GM18858 (cell line): Measurements from ENCODE around the gene CEP135.

Source experiments
- ATAC-seq: cut with Tn5 transposase; IDR thresholded peaks from one replicate; pipeline ENCODE4 v1.9.1; 2021; ENCODE audit not compliant: unreplicated experiment

CEP135 gene

GRCh38 chr4:56004235-56004634 is 55.5 kb downstream of the CEP135 start:
- no peak for ATAC-seq

DNA sequence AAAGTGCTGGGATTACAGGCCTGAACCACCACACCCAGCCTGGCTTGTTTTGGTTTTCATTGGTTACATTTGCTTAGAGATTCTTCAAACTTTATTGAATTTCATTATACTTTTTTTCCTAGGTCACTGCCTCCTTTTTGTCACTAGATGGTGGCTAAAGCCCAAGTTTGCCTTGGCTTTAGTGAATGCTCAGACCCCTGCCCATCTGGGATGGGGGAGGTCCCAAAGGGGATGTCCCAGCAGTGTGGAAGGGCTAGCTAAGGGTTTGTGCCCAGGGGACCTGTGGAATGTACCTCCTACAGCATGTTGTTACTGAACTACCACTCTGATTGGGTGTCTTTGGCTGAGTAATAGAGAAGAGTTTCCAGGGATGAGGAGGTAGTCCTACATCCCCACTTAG is 58.4 kb downstream of the CEP135 start:
- ATAC-seq, result no peak

DNA sequence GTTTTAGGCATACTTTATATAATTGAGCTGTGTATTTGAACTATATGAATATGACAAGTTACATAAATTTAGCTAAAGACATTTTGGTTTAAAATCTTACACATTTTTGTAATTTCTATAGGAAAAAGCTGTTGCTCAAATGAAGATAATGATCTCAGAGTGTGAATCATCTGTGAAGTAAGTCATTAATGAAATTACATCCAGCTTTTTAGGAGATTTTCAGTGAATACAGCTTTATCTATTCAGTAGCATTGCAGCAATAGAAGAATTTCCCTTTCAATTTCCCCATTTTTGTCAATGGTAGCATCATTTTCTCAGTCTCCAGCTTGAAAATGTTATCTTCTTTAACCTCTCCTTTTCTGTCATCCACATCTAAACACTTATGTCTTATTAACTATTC is 59.5 kb downstream of the CEP135 start:
- no peak for ATAC-seq

GRCh38 chr4:56026596-56026995 is 77.9 kb downstream of the CEP135 start:
- no peak for ATAC-seq

GRCh38 chr4:56028165-56028564 is 79.4 kb downstream of the CEP135 start:
- no peak for ATAC-seq

- no peak for ATAC-seq
Measured at GRCh38 chr4:56038487-56039162, 89.9 kb downstream of the CEP135 start.

- ATAC-seq, result no peak
Measured at GRCh38 chr4:56040842-56041241, 92.1 kb downstream of the CEP135 start.

DNA sequence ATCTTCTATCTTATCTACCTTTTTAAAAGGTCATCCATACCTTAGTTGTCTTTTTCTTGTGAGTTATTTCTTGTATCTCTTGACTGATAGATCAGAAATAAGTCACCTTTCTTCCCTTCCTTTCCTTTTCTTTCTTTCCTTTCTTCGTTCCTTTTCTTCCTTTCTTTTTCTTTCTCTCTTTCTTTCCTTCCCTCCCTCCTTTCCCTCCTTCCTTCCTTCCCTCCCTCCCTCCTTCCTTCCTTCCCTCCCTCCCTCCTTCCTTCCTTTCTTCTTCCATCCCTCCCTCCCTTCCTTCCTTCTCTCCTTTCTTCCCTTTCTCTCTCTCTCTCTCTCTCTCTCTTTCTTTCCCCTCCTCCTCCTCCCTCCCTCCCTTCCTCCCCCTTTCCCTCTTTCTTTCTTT is 93.5 kb downstream of the CEP135 start:
- no peak for ATAC-seq

DNA sequence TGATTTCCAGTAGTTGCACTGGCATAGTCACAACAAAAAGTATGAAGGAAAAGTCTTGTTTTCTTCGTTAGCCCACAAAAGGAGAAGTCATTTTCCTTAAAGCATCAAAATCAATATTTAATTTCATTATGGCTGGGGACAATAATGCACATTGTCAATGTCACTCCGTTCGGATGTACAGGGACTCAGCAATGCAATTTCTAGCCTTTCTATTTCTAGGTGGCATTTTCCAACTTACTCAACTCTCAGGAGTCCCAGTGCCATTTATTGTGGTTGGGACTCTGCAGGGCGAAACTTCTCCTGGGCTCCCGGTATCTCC is 99.6 kb downstream of the CEP135 start:
- ATAC-seq, result no peak

GRCh38 chr4:56048702-56049431 is 100.1 kb downstream of the CEP135 start:
- peak; percentile 95 for ATAC-seq

- ATAC-seq, result no peak
Measured at GRCh38 chr4:56050625-56051024, 101.9 kb downstream of the CEP135 start.

DNA sequence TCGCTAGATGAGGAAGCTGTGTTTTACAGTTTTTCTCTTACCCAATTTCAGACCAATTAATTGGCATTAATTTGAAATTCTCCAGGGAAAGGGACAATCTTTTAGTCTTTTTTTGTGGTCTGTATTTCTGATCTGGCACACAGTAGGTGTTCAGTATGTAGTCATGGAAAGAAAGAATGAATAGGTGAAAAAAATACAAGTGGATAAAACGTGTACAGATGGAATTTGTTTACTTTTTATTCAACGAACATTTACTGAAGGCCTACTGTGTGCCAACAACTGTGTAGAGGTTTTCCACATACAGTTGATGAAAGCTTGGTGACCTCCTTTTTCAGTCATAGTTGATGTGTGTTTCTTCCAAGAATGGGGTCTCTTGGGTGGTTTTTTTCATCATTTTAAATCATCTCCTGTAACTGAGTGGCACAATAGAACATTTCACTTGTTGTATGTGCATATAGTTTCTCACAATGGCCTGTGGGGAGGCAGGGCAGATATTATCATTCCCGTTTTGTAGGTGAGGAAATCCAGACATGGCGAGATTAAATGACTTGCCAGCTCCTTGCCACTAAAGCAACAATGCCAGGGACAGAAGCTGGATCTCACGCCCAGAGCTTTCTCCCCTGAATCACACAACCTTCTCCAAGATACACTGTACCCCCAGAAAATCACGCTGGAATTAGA is 102.4 kb downstream of the CEP135 start:
- no peak for ATAC-seq

GRCh38 chr4:56051710-56052075 is 102.9 kb downstream of the CEP135 start:
- ATAC-seq, result no peak

DNA sequence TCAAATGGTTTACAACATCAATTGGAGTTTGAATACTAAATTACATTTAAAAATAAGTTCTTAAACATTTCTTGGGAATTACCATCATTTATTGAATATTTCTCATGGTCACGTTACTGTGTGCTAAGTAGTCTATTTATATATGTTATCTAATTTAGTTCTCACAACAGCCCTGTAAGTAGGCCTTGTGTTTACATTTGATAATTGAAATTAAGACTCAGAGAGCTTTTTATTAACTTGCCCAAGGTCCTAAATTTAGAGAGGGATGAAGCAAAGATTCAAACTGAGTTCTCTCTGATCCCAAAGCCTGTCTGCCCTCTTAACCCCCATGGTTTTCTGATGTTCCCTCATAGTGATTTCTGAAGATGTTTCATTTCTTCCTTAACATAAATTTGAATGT is 103.7 kb downstream of the CEP135 start:
- ATAC-seq, result no peak

DNA sequence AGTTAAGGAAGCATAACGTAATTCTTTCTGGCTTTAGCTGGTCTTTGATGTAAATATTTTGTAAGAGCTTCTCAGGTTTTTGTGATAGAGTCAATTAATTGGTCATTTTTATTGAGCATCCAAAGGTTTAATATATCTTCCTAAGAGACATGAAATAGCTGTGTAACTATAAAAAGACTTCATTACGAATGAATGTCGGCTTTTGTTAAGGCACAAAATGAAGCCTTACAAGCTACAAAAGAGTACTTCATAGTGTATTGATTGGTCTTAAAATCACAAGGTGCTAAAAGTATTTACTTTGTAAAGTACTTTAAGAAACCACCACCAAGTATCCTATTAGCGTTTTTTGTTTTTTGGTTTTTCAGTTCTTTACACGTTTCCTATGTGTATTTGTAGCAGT is 104.2 kb downstream of the CEP135 start:
- ATAC-seq, result no peak

GRCh38 chr4:56055027-56055977 is 106.6 kb downstream of the CEP135 start:
- no peak for ATAC-seq

GRCh38 chr4:56055991-56056390 is 107.2 kb downstream of the CEP135 start:
- no peak for ATAC-seq

- ATAC-seq, result no peak
Measured at GRCh38 chr4:56058555-56058954, 109.8 kb downstream of the CEP135 start.

DNA sequence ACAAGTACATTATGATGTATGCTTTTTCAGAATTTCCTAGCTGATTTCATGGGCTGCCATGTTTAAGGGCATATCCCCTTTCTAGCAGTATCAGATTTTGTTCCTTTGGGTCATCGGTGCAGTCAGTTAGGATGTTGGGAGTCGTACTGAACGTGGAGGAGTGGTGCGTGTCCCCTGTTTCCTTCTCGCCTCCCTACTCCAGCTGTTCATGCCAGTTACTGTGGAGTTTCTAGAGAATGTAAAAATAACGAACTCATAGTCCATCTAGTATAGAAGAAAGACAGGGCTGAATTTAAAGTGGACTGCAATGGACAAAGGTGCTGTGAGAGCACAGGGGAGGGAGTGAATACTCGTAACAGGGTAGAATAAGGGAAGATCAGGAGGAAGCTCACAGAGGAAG is 111.3 kb downstream of the CEP135 start:
- no peak for ATAC-seq

DNA sequence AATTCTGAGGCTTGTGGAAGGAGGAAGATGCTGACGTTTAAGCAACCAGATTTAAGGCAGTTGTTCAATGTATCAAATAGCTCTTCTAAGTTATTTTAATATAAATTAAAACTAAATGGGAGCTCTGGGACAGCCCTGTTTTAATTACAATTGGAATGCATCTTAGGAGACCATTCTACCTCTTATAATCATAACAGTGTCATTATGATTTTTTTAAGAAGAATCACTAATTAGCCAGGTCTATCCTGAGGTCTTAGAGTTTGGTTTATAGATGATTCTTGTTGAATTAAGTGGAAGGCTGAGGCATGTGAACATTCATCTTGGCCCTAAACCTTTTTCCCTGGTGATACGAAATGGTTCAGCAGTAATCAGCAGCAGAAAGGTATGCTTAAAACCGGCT is 113.4 kb downstream of the CEP135 start:
- no peak for ATAC-seq

GRCh38 chr4:56062526-56063145 is 113.9 kb downstream of the CEP135 start:
- no peak for ATAC-seq
